ENCODE measurements around the gene LHX3. TPM values are rescaled to one million over a fixed set of nuclear protein-coding genes. Genes with fewer than 3 reads are reported as not detected.

Gene LHX3
- total RNA-seq, 1 experiment from 2014 or later: not detected

- no peak overlapping the region for H2BK20ac ChIP-seq (ENCODE audit: low read depth, low read length, poor library complexity, severe bottlenecking)
- H3K18ac ChIP-seq (ENCODE audit: insufficient read length, low read depth, low read length): no peak overlapping the region
- no peaks in the 10 kb centered on the region for H3K27me3 ChIP-seq (ENCODE audit: insufficient read depth, low read length)
- Mint-ChIP-seq H3K27ac (no peak overlapping the region), H3K4me3 (no peak overlapping the region), H3K9me3 (peaks cover 7 to 9% of the 10 kb centered on the region in 2 experiments), H3K27me3 (ENCODE audit: low read depth) (no peaks in the 10 kb centered on the region; the same call in 1 of the 2 replicates), H3K4me1 (peaks cover 10 to 18% of the 10 kb centered on the region in 2 experiments; a peak in 3 of 4 replicates), H3K36me3 (ENCODE audit: insufficient read depth in 1 of 3, low read depth in 3 of 3) (peaks cover 0 to 5% (median 0%) of the 10 kb centered on the region in 3 experiments; a peak in 2 of 7 replicates)
- TF ChIP-seq CTCF (conservative IDR thresholded peaks at IDR 0.05): no peak
- no peaks in the 10 kb centered on the region for H3K4me1 ChIP-seq (ENCODE audit: insufficient read depth, low read length)
- H3K27ac ChIP-seq (ENCODE audit: insufficient read length, low read depth, low read length): no peak overlapping the region
- H3K9me3 ChIP-seq (ENCODE audit: control insufficient read depth, low read depth, low read length): no peaks in the 10 kb centered on the region
- no peak overlapping the region for H4K91ac ChIP-seq (ENCODE audit: insufficient read length, low read depth, low read length)
- H3T11ph ChIP-seq (ENCODE audit: low read length): no peak overlapping the region
- H2AK5ac ChIP-seq (ENCODE audit: insufficient read length, low read length): no peak overlapping the region
- no peak overlapping the region for H4K5ac ChIP-seq (ENCODE audit: insufficient read length, low read depth, low read length)
- H2AFZ ChIP-seq (ENCODE audit: low read length): no peak overlapping the region
- H3K79me1 ChIP-seq (ENCODE audit: insufficient read depth, low read depth, low read length, poor library complexity, severe bottlenecking): no peaks in the 10 kb centered on the region
- H3K4ac ChIP-seq (ENCODE audit: low read depth, low read length): no peak overlapping the region
- no peak overlapping the region for H3K4me2 ChIP-seq (ENCODE audit: insufficient read depth, insufficient read length, low read length)
- no peak overlapping the region for H3K14ac ChIP-seq (ENCODE audit: insufficient read depth, low read length)
- H4K20me1 ChIP-seq (ENCODE audit: control insufficient read depth, insufficient read depth, insufficient read length): no peaks in the 10 kb centered on the region
- DNase-seq: no peak
- H3K9ac ChIP-seq (ENCODE audit: extremely low read depth, insufficient read length, low read length): no peak overlapping the region
- H2BK5ac ChIP-seq (ENCODE audit: insufficient read length, low read length): no peak overlapping the region
- H3K23ac ChIP-seq (ENCODE audit: insufficient read length, low read depth, low read length): no peak overlapping the region
- no peak overlapping the region for H4K8ac ChIP-seq (replicated peaks; ENCODE audit: insufficient read length, low read depth, low read length)
- H3K23me2 ChIP-seq (ENCODE audit: insufficient read length, low read depth, low read length, poor library complexity, severe bottlenecking): no peaks in the 10 kb centered on the region
- H2BK120ac ChIP-seq (ENCODE audit: low read depth, low read length, poor library complexity, severe bottlenecking): no peak overlapping the region
- H3K79me2 ChIP-seq (ENCODE audit: insufficient read depth, low read length): no peaks in the 10 kb centered on the region
- no CpG with 5 or more reads among the region's 12 CpGs for WGBS (ENCODE audit: extremely low coverage, insufficient read length, low lambda C conversion rate)
- no peak overlapping the region for H2BK12ac ChIP-seq (ENCODE audit: insufficient read length, low read depth, low read length)
- no peak overlapping the region for H2BK15ac ChIP-seq (ENCODE audit: low read depth, low read length)
- no peak overlapping the region for H3K56ac ChIP-seq (ENCODE audit: insufficient read length, low read depth, low read length)
These were observed 44.5 kb downstream of the LHX3 start for GRCh38 chr9:136160381-136160841.

Data from H9 (cell line).